Hindlimb muscle (tissue), 1 donor: ENCODE measurements around the gene SPDYE6. TPM values are rescaled to one million over a fixed set of nuclear protein-coding genes. Genes with fewer than 3 reads are reported as not detected.
"Not testable (repeated sequence)": the region's sequence is repeated elsewhere in the genome, so short reads cannot be mapped to it uniquely, and the experiment has no call there.

Experiments
- DNase-seq: peaks from one replicate; pipeline ENCODE4 v3.0.0-alpha.2; 2013
- polyA plus RNA-seq: library from polyadenylated mRNA; unstranded; fragments of 120-200 nt; gene quantifications from one replicate; pipeline ENCODE4 v1.2.1, GENCODE V29; 2013; ENCODE audit not compliant: insufficient read length

The SPDYE6 gene, protein sequence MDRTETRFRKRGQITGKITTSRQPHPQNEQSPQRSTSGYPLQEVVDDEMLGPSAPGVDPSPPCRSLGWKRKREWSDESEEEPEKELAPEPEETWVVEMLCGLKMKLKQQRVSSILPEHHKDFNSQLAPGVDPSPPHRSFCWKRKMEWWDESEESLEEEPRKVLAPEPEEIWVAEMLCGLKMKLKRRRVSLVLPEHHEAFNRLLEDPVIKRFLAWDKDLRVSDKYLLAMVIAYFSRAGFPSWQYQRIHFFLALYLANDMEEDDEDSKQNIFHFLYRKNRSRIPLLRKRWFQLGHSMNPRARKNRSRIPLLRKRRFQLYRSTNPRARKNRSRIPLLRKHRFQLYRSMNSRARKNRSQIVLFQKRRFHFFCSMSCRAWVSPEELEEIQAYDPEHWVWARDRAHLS
- polyA plus RNA-seq, result 11.5 TPM

GRCh38 chr7:102356344-102356743 is at the start of gene SPDYE6:
Gene SPDYE6 (minus strand): TSS chr7:102356444. CDS start chr7:102356023, 421 bp downstream.
- not testable (repeated sequence) for DNase-seq

GRCh38 chr7:102404862-102405188 is 48.6 kb upstream of the SPDYE6 start:
- DNase-seq, result not testable (repeated sequence)

- no peak for DNase-seq
These were observed 48.0 kb upstream of the SPDYE6 start for GRCh38 chr7:102404005-102404861.

DNA sequence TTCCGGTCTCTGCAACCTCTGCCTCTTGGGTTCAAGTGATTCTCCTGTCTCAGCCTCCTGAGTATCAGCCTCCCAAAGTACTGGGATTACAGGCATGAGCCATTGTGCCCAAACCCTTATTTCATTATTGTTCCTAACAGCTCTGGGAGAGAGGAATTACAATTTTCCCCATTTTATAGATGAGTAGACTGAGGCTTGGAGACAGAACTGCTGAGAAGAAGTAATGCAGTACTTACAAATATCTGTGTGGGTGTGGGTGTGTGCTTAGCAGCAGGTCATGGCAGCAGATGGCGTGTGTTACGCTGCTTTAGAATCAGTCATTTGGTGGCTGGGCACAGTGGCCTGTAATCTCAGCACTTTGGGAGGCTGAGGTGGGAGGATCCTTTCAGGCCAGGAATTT is 47.3 kb upstream of the SPDYE6 start:
- no peak for DNase-seq

DNA sequence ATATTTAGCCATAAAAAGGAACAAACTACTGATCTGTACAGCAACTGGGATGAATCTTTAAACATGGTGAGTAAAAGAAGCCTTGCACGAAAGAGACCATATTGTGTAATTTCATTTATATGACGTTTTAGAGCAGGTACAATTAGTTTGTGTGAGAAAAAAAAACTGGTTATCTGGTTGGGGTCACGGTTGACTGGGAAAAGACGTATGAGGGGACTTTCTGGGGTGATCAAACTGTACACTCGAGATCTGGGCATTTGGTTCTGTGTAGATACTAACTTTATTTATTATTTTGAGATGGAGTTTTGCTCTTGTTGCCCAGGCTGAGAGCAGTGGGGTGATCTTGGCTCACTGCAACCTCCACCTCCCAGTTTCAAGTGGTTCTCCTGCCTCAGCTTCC is 44.1 kb upstream of the SPDYE6 start:
- DNase-seq, result no peak

GRCh38 chr7:102398543-102398942 is 42.3 kb upstream of the SPDYE6 start:
- no peak for DNase-seq

- no peak for DNase-seq
These were observed 40.4 kb upstream of the SPDYE6 start for GRCh38 chr7:102396710-102397019.

DNA sequence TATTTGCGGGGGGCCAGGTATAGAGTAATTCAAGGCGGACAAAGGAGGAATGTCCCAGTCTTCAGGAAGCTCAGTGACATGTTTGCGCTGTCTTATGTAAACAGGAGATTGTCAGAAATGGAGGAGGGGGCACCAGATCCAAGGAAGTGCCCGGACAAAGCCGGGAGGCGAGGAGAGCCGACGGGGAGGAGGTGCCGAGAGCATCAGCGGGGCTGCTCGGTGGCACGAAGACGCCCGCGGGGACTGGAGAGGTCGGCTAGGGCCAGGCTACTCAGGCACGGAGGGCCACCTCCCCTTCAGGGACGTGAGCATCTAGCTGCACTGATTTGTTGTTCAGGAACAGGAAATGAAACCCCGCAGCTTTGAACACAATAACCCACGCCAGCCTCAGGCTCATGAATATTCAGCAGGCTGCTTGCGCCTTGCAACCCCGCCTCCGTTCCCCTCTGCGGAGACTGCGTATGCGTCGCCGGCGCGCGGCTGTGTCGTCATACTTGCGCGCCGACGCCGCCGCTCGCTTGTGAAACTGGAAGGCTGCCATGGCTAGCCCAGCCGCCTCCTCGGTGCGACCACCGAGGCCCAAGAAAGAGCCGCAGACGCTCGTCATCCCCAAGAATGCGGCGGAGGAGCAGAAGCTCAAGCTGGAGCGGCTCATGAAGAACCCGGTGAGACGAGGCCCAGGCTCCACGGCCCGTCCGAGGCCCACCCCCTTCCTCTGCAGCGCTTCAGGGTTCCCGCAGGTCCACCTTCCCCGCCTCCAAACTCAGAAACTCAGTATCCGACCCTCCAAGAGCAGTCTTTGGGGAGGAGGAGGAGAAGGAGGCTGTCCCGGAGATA is 39.8 kb upstream of the SPDYE6 start, which contains the start of gene PRKRIP1:
PRKRIP1 (plus strand) TSS at position 491 of the 837 bp plus-strand sequence; CDS start at position 540, 49 bp downstream.
- DNase-seq, result peak; percentile 89

- DNase-seq, result no peak
These were observed 39.3 kb upstream of the SPDYE6 start for GRCh38 chr7:102395592-102395872.

GRCh38 chr7:102393467-102393866 is 37.2 kb upstream of the SPDYE6 start:
- no peak for DNase-seq

- no peak for DNase-seq
These were observed 36.1 kb upstream of the SPDYE6 start for GRCh38 chr7:102392330-102392729.

- DNase-seq, result peak; percentile 73
These were observed 34.6 kb upstream of the SPDYE6 start for GRCh38 chr7:102390697-102391484.

GRCh38 chr7:102389810-102390209 is 33.6 kb upstream of the SPDYE6 start:
- DNase-seq, result no peak

DNA sequence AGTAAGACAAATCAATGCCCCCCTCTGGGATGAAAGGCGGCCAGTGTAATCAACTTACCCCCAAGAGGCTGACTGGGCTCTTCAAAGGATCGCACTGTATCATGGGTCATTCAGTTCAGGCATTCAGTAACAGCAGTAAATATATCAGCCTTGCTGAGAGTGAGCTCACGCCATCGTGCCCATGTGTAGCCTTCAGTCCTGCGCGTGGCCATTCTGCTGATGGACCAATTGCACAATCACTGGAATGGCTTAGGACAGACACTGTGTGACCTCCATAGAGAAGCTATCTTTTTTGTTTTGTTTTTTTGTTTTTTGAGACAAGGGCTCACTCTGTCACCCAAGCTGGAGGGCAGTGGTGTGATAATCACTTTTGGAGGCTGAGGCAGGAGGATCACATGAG is 30.8 kb upstream of the SPDYE6 start:
- no peak for DNase-seq

DNA sequence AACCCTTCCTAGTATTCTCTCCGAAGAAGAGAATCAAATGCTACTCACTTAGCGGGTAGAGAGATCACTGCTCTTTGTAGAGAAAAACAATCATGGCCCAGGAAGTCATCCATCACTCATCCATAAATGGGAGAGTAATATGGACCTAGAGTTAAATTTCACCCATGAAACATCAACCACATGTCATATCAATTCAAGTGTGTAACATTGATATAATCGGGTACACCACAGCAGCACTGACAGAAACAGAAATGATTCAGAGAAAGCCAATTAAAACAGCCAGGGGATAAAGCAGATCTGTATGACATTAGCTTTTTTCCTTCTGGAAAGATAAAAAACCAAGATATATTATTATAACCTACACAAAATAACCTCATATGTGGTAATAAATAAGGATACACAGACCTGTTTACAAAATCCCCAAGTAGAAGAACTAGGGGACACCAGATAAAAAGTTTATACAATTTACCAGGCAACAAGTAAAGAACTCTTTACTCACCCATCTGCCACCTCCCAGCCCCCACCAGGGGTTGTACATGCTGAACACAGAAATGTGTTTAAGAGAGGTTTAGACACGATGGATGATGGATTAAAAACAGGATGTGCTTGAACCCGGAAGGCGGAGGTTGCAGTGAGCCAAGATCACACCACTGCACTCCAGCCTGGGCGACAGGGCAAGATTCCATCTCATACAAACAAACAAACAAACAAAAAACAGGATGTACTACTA is 25.6 kb upstream of the SPDYE6 start:
- not testable (repeated sequence) for DNase-seq

DNA sequence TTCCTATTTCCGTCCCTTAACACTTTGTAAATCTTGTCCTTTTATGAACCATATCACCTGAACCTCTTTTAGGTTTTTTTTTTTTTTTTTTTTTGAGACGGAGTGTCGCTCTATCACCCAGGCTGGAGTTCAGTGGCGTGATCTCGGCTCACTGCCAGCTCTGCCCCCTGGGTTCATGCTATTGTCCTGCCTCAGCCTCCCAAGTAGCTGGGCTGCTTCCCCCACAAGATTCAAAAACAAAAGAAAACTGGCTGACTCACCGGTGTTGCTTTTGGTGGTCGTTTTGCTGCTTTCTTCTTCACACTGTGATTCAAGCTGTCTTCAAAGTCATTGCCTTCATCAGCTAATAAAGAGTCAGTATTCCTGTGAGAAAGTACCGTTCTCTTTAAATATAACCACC is 24.6 kb upstream of the SPDYE6 start:
- not testable (repeated sequence) for DNase-seq

DNA sequence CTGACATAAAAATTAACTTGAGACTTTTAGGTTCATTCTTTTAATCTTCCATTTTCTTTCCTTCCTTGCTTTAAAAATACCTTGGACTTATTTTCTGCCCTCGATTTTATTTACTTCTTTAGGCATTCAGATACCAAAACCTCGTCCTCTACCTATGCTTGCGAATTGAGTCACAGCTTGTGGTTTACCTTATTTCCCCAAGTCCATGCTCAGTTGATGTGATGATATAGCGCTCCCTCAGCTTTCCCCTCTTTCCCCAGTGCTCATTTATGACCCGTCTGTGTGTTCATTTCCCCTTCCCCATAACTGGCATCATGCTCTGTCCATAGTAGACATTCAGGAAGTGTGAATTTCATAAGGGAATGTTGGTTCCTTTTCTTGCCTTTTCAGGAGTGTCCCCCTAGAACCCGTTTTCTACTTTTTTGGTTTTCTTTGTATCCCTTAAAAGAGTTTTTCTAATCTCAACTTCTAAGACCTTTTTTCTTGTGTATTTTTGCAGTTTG is 20.8 kb upstream of the SPDYE6 start:
- no peak for DNase-seq

- not testable (repeated sequence) for DNase-seq
These were observed 16.6 kb upstream of the SPDYE6 start for GRCh38 chr7:102372796-102373195.

DNA sequence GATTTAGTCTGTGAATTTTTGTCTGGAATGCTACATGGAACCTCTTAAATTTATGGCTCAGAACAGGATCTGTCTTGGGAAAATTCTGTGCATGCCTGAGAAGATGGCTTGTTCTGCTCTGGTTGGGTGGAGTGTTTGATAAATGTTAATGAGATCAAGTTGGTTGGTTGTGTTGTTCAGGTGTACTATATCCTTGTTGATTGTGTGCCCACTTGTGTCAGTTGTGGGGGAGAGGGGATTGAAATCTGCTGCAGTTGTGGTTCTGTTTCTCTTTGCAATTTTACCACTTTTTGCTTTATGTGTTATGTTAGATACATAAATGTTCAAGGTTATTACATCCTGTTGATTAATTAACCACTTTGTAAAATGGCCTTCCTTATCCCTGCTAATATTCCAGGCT is 13.8 kb upstream of the SPDYE6 start:
- DNase-seq, result not testable (repeated sequence)

- not testable (repeated sequence) for DNase-seq
These were observed 9.1 kb upstream of the SPDYE6 start for GRCh38 chr7:102365390-102365789.

GRCh38 chr7:102364394-102364886 is 8.2 kb upstream of the SPDYE6 start:
- not testable (repeated sequence) for DNase-seq
